GM21717 (cell line): ENCODE data around the gene DGKD.

ENCODE experiments used
- ATAC-seq: cut with Tn5 transposase; IDR thresholded peaks from one replicate; pipeline ENCODE4 v1.9.1; 2021; ENCODE audit warnings: mild to moderate bottlenecking, moderate library complexity; ENCODE audit not compliant: unreplicated experiment

The DGKD gene

GRCh38 chr2:233471291-233472035 is 117.2 kb downstream of the DGKD start:
- no peak for ATAC-seq

- ATAC-seq, result no peak
These were observed 119.1 kb downstream of the DGKD start for GRCh38 chr2:233473386-233473791.

GRCh38 chr2:233473878-233474277 is 119.6 kb downstream of the DGKD start:
- no peak for ATAC-seq

- no peak for ATAC-seq
These were observed 120.2 kb downstream of the DGKD start for GRCh38 chr2:233474308-233475160.

- no peak for ATAC-seq
These were observed 121.7 kb downstream of the DGKD start for GRCh38 chr2:233476063-233476410.

- ATAC-seq, result no peak
These were observed 122.6 kb downstream of the DGKD start for GRCh38 chr2:233476651-233477547.

- no peak for ATAC-seq
These were observed 123.5 kb downstream of the DGKD start for GRCh38 chr2:233477548-233478433.

- no peak for ATAC-seq
These were observed 125.6 kb downstream of the DGKD start for GRCh38 chr2:233479616-233480489.

GRCh38 chr2:233480490-233481202 is 126.4 kb downstream of the DGKD start:
- no peak for ATAC-seq

- no peak for ATAC-seq
These were observed 127.3 kb downstream of the DGKD start for GRCh38 chr2:233481368-233482142.

- no peak for ATAC-seq
These were observed 128.3 kb downstream of the DGKD start for GRCh38 chr2:233482616-233483015.

- ATAC-seq, result no peak
These were observed 131.4 kb downstream of the DGKD start for GRCh38 chr2:233485726-233486125.

- ATAC-seq, result no peak
These were observed 132.1 kb downstream of the DGKD start for GRCh38 chr2:233486357-233486756.

GRCh38 chr2:233486778-233487552 is 132.7 kb downstream of the DGKD start:
- ATAC-seq, result no peak

GRCh38 chr2:233487748-233488345 is 133.6 kb downstream of the DGKD start:
- no peak for ATAC-seq

- no peak for ATAC-seq
These were observed 134.8 kb downstream of the DGKD start for GRCh38 chr2:233489143-233489542.

- no peak for ATAC-seq
These were observed 135.4 kb downstream of the DGKD start for GRCh38 chr2:233489666-233490065.
